Measurements from ENCODE around the gene WDR45B.
A peak's percentile ranks its signal among the peaks of the same experiment; 100 is the strongest.

WDR45B gene

DNA sequence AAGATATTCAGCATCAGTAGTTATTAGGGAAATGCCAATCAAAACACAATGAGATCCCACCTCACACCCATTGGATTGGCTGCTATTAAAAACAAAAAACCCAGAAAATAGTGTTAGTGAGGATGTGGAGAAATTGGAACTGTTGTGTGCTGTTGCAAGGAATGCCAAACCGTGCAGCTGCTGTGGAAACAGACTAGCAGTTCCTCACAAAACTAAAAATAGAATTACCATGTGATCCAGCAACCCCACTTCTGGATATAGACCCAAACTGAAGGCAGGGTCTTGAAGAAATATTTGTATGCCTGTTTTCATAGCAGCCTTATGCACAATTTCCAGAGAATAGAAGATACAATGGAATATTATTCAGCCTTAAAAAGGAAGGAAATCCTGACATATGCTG lies 82.7 kb downstream of the WDR45B start:
- Histone ChIP-seq H3K9ac (ENCODE audit: low read depth, low read length) (no peak overlapping the region), H3K4me1 (ENCODE audit: control insufficient read depth, insufficient read depth, low read length) (peaks cover 34% of the 10 kb centered on the region), H3K4me2 (ENCODE audit: low read length) (peak overlapping the region; percentile 20), H3K36me3 (ENCODE audit: insufficient read depth, low read length) (peaks cover 45% of the 10 kb centered on the region), H3K4me3 (ENCODE audit: low read length) (no peak overlapping the region), H3K9me3 (replicated peaks; ENCODE audit: low read length) (no peaks in the 10 kb centered on the region), H3K27me3 (ENCODE audit: control insufficient read depth, insufficient read depth, low read length) (no peaks in the 10 kb centered on the region)

Small RNA genes lying within 50 kb of the gene (small RNA-seq; reads per million reads assigned to genes)
- gene MIR4525 = 0.28 reads per million
